Measurements from ENCODE around the gene PPP1R13B.
"Not testable (repeated sequence)": the region's sequence is repeated elsewhere in the genome, so short reads cannot be mapped to it uniquely, and the experiment has no call there.

PPP1R13B gene

DNA sequence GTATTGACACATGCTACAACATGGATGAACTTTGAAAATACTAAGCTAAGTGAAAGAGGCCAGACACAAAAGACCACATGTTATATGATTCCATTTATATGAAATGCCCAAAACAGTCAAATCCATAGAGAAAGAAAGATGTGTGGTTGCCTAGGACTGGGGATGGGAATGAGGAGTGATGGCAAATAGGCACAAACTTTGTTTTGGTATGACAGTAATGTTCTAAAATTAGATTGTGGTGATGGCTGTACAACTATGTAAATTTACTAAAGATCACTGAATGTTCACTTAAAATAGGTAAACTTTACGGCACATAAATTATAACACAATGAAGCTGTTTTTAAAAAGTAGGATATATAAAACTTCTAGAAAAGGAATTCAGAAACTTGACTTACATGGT is 41.7 kb downstream of the PPP1R13B start:
- no peak for DNase-seq (ENCODE audit: low read depth)

DNA sequence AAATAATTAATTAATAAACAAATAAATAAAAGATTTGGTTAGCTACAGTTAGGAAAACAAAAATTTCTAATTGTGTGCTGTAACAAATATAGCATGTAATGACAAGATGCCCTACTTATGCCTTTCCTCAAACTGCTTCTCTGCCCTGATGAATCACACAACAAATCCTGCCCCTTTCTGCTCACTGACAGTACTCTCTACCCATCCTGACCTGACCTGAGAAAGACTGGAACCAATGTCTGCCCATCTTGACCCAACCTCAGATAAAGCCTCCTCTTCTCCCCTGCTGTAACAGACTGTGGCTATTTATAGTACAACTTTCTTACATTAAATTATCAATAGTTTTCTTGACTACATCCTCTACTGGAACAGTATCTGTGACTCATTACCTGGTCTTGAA is 43.7 kb downstream of the PPP1R13B start:
- H3K4me3 ChIP-seq (ENCODE audit: low read length): no peak overlapping the region
- peak; percentile 87 for DNase-seq (ENCODE audit: low read depth)
- TF ChIP-seq, protein P1, sequence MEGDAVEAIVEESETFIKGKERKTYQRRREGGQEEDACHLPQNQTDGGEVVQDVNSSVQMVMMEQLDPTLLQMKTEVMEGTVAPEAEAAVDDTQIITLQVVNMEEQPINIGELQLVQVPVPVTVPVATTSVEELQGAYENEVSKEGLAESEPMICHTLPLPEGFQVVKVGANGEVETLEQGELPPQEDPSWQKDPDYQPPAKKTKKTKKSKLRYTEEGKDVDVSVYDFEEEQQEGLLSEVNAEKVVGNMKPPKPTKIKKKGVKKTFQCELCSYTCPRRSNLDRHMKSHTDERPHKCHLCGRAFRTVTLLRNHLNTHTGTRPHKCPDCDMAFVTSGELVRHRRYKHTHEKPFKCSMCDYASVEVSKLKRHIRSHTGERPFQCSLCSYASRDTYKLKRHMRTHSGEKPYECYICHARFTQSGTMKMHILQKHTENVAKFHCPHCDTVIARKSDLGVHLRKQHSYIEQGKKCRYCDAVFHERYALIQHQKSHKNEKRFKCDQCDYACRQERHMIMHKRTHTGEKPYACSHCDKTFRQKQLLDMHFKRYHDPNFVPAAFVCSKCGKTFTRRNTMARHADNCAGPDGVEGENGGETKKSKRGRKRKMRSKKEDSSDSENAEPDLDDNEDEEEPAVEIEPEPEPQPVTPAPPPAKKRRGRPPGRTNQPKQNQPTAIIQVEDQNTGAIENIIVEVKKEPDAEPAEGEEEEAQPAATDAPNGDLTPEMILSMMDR (IDR thresholded peaks at IDR 0.05; ENCODE audit: insufficient read depth, low read depth, low read length, missing control alignments): no peak

More for the DNA sequence above, 41.7 kb downstream of the PPP1R13B start:
- no peak overlapping the region for H3K4me3 ChIP-seq (ENCODE audit: low read length)
- TF ChIP-seq, protein P1 (IDR thresholded peaks at IDR 0.05; ENCODE audit: insufficient read depth, low read depth, low read length, missing control alignments): no peak

DNA sequence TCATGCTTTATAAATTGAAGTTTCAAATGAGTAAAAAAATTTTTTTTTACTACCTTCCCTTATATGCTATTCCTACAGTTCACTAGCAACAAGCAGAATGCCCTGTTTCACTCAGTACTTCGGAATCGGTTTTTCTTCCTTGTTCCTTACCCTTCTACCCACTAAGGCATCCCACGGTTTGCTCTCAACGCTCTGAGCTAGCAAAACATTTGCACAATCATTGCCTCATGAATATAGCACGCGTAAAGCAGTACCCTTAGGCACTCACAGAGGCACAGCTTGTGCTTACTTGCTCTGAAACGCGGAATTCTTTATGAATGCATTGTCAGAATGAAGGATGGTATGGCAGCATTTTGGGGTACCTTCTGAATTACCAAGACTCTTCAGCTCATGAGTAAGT is 45.0 kb downstream of the PPP1R13B start:
- TF ChIP-seq, protein P1 (IDR thresholded peaks at IDR 0.05; ENCODE audit: insufficient read depth, low read depth, low read length, missing control alignments): no peak
- peak; percentile 97 for DNase-seq (ENCODE audit: low read depth)
- H3K4me3 ChIP-seq (ENCODE audit: low read length): no peak overlapping the region

DNA sequence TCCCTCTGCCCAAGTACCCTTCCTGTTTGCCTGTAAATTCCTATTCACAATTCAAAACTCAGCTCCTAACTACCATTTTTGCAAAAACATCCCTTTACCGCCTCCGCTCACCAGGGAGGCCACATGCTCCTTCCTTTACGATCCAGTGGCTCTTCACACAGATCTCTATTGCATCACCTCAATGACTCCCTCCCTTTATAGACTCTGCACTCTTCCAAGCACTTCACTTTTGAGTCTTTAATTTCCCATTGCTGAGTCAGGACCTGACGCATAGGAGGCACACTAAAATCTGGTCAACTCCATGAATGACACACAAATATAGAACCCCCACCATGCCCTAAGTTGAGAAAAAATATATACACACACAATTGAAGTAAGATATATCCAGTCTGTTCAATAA is 45.9 kb downstream of the PPP1R13B start:
- TF ChIP-seq, protein P1 (IDR thresholded peaks at IDR 0.05; ENCODE audit: insufficient read depth, low read depth, low read length, missing control alignments): no peak
- H3K4me3 ChIP-seq (ENCODE audit: low read length): no peak overlapping the region
- peak; percentile 97 for DNase-seq (ENCODE audit: low read depth)

DNA sequence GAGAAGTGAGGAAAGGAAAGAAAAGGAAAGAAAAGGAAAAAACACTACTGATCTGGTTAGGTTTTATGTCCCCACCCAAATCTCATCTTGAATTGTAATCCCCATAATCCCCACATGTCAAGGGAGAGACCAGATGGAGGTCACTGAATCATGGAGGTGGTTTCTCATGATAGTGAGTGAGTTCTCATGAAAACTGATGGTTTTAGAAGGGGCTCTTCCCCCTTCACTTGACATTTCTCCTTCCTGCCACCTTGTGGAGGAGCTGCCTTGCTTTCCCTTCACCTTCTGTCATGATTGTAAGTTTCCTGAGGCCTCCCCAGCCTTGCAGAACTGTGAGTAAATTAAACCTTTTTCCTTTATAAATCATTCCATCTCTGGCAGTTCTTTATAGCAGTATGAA is 54.2 kb downstream of the PPP1R13B start:
- DNase-seq (ENCODE audit: low read depth); H3K4me3 ChIP-seq (ENCODE audit: low read length): not testable (repeated sequence)

DNA sequence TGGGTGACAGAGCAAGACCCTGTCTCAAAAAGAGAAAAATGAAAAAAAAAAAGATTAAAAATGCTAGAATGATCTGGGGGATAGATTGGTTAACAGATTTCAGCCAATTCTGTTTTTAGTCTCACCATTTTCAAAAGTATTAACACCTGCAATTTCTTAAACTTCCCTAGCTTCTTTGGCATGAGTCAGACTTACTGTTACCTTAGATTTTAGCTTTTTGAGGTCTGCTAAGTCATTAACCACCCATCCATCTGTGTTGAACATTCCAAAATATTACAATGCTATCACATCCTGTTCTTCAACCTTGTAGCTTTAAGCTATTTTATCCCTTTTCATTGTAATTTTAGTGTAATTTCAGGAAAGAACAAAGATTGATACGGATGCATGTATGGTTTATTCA is 59.3 kb downstream of the PPP1R13B start:
- no peak for DNase-seq (ENCODE audit: low read depth)
- H3K4me3 ChIP-seq (ENCODE audit: low read length): no peak overlapping the region
- TF ChIP-seq, protein P1 (IDR thresholded peaks at IDR 0.05; ENCODE audit: insufficient read depth, low read depth, low read length, missing control alignments): no peak

DNA sequence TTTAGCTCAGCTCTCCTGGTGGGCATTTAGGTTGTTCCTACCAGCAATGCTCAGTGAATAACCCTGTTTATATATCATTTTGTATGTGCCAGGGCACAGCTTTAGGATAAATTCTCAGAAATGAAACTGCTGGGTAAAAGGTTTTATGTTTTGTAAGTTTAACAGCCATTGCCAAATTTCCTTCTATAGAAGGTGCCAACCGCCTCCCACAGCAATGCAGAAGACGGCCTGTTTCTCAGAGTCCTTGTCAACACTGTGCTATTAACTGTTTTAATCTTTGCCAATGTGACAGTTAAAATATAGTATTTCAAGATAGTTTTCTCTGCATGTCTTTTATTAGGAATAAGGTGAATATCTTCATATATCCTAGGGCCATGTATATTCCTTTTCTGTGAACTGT is 65.0 kb downstream of the PPP1R13B start:
- no peak for DNase-seq (ENCODE audit: low read depth)
- TF ChIP-seq, protein P1 (IDR thresholded peaks at IDR 0.05; ENCODE audit: insufficient read depth, low read depth, low read length, missing control alignments): no peak
- H3K4me3 ChIP-seq (ENCODE audit: low read length): no peak overlapping the region

DNA sequence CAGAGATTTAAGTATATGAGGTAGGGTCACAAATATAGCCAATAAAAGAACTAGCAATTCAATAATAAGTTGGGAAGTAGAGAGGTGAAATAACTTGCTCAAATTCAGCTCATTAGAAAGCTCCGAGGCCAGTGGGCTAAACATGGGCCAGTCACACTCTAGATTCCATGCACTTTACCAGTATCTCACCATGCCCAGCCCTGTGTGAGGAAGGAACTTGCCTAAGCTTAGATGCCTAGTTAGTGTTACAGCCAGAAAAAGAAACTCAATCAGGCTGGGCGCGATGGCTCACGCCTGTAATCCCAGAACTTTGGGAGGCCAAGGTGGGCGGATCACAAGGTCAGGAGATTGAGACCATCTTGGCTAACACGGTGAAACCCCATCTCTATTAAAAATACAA is 71.1 kb downstream of the PPP1R13B start:
- not testable (repeated sequence) for H3K4me3 ChIP-seq (ENCODE audit: low read length); DNase-seq (ENCODE audit: low read depth)

All from epithelial cell of esophagus (primary cell).